GM12872 (cell line): ENCODE measurements around the gene USP20.

Experiments
- CTCF ChIP-seq: IDR thresholded peaks from 3 replicates; pipeline ENCODE4 v1.5.1; 2011; ENCODE audit warnings: low read depth, mild to moderate bottlenecking, low read length, moderate library complexity; ENCODE audit not compliant: insufficient read depth

Gene USP20

GRCh38 chr9:129866394-129867135, 31.3 kb downstream of the USP20 start:
- no peak for TF ChIP-seq CTCF

DNA sequence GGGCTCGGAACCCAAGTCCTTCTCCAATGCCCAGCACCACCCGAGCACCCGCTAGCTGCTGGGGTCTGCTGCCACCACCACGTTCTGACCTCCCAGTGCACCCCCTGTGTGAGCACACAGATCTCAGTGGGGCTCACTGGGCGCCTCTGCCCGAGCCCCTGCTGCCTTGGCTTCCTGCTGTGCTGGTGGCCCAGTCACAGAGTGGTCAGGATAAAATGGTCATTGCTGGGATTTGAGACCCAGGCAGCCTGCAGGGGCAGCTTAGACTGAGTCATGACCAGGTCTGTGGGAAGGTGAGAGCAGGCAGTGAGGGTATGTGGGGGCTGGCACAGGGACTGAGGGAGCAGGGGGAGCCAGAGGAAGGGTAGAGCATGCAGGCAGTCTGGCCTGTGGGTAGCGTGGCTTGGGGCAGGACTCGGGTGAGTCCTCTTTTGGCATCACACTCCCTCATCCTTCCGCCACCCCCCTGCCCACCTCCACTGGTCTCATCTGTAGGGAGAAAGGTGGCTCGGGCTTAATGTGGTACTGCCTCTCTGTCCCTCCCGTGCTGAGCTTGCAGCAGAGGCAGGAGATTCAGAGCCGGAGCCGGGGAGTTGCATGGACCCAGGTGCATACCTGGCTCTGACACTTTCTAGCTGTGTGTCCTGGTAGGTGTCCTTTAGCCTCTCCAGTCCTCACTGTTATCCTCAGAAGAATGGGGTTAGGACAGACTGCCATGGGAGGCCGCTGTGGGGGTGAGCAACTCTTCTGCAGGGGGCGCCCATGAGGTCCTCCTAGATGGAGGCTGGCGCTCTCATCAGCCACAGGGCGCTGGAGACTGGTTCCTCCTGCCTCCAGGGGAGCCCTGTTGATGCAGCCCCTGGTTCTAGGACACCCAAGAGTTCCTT, 32.1 kb downstream of the USP20 start:
- no peak for TF ChIP-seq CTCF

DNA sequence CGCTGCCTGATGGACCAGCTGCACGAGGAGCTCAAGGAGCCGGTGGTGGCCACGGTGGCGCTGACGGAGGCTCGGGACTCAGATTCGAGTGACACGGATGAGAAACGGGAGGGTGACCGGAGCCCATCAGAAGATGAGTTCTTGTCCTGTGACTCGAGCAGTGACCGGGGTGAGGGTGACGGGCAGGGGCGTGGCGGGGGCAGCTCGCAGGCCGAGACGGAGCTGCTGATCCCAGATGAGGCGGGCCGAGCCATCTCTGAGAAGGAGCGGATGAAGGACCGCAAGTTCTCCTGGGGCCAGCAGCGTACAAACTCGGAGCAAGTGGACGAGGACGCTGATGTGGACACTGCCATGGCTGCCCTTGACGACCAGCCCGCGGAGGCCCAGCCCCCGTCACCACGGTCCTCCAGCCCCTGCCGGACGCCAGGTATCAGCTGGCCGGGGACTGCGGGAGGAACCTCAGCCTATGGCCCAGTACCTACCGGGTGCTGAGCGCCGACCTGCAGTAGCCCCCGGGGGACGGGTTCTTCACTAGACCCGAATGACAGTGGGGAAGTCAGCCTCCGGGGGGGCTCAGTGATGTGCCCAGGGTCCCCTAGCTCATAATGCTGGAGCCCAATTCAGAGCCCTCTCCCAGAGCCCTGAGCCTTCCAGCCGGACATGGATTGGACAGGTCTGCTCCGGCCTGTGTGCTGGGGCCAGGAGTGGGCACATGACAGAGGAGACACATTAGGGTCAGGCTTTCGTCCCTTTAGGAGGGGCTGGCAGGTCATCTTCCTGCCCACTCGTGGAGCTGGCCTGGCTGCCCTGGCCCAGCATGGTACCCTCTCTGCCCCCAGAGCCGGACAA, 33.0 kb downstream of the USP20 start:
- TF ChIP-seq CTCF = no peak

GRCh38 chr9:129868872-129869486, 33.7 kb downstream of the USP20 start:
- TF ChIP-seq CTCF = no peak

DNA sequence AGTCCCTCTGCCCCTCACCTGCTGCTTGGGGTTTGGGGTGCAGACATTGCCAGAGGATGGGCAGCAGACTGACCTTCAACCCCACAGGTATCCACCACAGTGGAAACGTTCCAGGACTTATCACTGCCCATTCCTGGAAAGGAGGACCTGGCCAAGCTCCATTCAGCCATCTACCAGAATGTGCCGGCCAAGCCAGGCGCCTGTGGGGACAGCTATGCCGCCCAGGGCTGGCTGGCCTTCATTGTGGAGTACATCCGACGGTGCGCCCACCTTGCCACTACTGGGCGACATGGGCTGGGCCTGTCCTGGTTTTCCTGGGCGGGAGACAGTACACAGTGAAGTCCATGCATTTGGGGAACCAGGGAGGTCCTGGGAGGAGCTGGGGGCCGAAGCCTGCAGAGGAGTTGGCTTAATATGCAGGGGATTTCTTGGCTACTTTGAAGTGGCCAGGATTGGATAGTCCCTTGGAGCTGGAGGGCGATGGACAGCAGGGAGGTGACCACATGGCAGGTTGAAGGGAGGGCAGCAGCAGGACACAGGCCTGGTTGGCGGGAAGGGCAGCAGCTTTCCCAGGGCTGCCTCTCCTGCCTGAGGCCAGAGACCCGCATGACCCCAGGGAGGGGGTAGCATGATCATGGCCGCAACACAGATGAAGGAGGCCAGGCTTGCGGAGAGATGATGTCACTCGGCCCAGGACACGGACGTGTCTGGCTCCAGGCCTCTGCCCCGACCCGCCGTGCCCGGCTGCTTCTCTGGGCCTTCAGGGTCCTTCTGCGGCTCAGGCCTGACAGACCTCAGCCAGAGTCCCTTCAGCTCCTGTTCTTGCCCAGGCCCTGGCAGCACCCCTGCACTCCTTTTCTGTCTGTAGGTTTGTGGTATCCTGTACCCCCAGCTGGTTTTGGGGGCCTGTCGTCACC, 34.6 kb downstream of the USP20 start:
- no peak for TF ChIP-seq CTCF

GRCh38 chr9:129871046-129871445, 35.8 kb downstream of the USP20 start:
- TF ChIP-seq CTCF = no peak
